Measurements from ENCODE around the gene ZFX. TPM values are rescaled to one million over a fixed set of nuclear protein-coding genes. Genes with fewer than 3 reads are reported as not detected.

ZFX gene
- total RNA-seq, 1 experiment from 2014 or later, result 66.8 TPM

- TF ChIP-seq, protein P1, sequence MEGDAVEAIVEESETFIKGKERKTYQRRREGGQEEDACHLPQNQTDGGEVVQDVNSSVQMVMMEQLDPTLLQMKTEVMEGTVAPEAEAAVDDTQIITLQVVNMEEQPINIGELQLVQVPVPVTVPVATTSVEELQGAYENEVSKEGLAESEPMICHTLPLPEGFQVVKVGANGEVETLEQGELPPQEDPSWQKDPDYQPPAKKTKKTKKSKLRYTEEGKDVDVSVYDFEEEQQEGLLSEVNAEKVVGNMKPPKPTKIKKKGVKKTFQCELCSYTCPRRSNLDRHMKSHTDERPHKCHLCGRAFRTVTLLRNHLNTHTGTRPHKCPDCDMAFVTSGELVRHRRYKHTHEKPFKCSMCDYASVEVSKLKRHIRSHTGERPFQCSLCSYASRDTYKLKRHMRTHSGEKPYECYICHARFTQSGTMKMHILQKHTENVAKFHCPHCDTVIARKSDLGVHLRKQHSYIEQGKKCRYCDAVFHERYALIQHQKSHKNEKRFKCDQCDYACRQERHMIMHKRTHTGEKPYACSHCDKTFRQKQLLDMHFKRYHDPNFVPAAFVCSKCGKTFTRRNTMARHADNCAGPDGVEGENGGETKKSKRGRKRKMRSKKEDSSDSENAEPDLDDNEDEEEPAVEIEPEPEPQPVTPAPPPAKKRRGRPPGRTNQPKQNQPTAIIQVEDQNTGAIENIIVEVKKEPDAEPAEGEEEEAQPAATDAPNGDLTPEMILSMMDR (conservative IDR thresholded peaks at IDR 0.05), result no peak
- H2BK20ac ChIP-seq (ENCODE audit: low read depth, low read length, poor library complexity, severe bottlenecking), result no peak overlapping the region
- no peak overlapping the region for H3K14ac ChIP-seq (ENCODE audit: insufficient read depth, low read length)
- DNase-seq, result no peak
- H3K23ac ChIP-seq (ENCODE audit: insufficient read length, low read depth, low read length), result no peak overlapping the region
- no peak overlapping the region for H3K4ac ChIP-seq (ENCODE audit: low read depth, low read length)
- H2BK15ac ChIP-seq (ENCODE audit: low read depth, low read length), result no peak overlapping the region
- H2AFZ ChIP-seq (ENCODE audit: low read length), result no peak overlapping the region
- no peak overlapping the region for H3K18ac ChIP-seq (ENCODE audit: insufficient read length, low read depth, low read length)
- no peaks in the 10 kb centered on the region for H3K9me3 ChIP-seq (ENCODE audit: control insufficient read depth, low read depth, low read length)
- Mint-ChIP-seq H3K27me3 (ENCODE audit: low read depth) (no peaks in the 10 kb centered on the region), H3K9me3 (no peaks in the 10 kb centered on the region), H3K36me3 (ENCODE audit: insufficient read depth in 1 of 3, low read depth in 3 of 3) (no peaks in the 10 kb centered on the region), H3K4me1 (peaks cover 24 to 25% of the 10 kb centered on the region in 2 experiments), H3K4me3 (no peak overlapping the region), H3K27ac (no peak overlapping the region)
- H3K79me1 ChIP-seq (ENCODE audit: insufficient read depth, low read depth, low read length, poor library complexity, severe bottlenecking), result no peaks in the 10 kb centered on the region
- no peak overlapping the region for H3K27ac ChIP-seq (ENCODE audit: insufficient read length, low read depth, low read length)
- no peak overlapping the region for H3K4me2 ChIP-seq (ENCODE audit: insufficient read depth, insufficient read length, low read length)
- no peak overlapping the region for H4K91ac ChIP-seq (ENCODE audit: insufficient read length, low read depth, low read length)
- no peaks in the 10 kb centered on the region for H3K79me2 ChIP-seq (ENCODE audit: insufficient read depth, low read length)
- H2BK120ac ChIP-seq (ENCODE audit: low read depth, low read length, poor library complexity, severe bottlenecking), result no peak overlapping the region
- H2AK5ac ChIP-seq (ENCODE audit: insufficient read length, low read length), result no peak overlapping the region
- H3K27me3 ChIP-seq (ENCODE audit: insufficient read depth, low read length), result no peaks in the 10 kb centered on the region
- H3T11ph ChIP-seq (ENCODE audit: low read length), result no peak overlapping the region
- H3K56ac ChIP-seq (ENCODE audit: insufficient read length, low read depth, low read length), result no peak overlapping the region
- no peak overlapping the region for H2BK5ac ChIP-seq (ENCODE audit: insufficient read length, low read length)
- H4K5ac ChIP-seq (ENCODE audit: insufficient read length, low read depth, low read length), result no peak overlapping the region
- H4K20me1 ChIP-seq (ENCODE audit: control insufficient read depth, insufficient read depth, insufficient read length), result no peaks in the 10 kb centered on the region
- no peak overlapping the region for H4K8ac ChIP-seq (replicated peaks; ENCODE audit: insufficient read length, low read depth, low read length)
- H3K23me2 ChIP-seq (ENCODE audit: insufficient read length, low read depth, low read length, poor library complexity, severe bottlenecking), result no peaks in the 10 kb centered on the region
- no peak overlapping the region for H2BK12ac ChIP-seq (ENCODE audit: insufficient read length, low read depth, low read length)
- H3K4me1 ChIP-seq (ENCODE audit: insufficient read depth, low read length), result no peaks in the 10 kb centered on the region
- H3K9ac ChIP-seq (ENCODE audit: extremely low read depth, insufficient read length, low read length), result no peak overlapping the region
- WGBS (ENCODE audit: extremely low coverage, insufficient read length, low lambda C conversion rate), result no CpG with 5 or more reads among the region's 6 CpGs
These were observed 95.7 kb downstream of the ZFX start for GRCh38 chrX:24245202-24245601.
